Ovary (tissue), 9 donors: ENCODE data around the gene SMPD1. TPM values are rescaled to one million over a fixed set of nuclear protein-coding genes. Genes with fewer than 3 reads are reported as not detected.

Experiments used
- DNase-seq, 5 donors: peaks; one replicate each; pipeline ENCODE4 v3.0.0-alpha.2; 2019 to 2020
- H3K27ac ChIP-seq, 2 donors: fragments of 200-600 bp; one replicate each; pipeline versions ENCODE4 v1.5.1 to v1.8.0; 2019 to 2022
- H3K27me3 ChIP-seq: fragments of 200-600 bp; one replicate; pipeline ENCODE4 v1.8.0; 2022
- H3K36me3 ChIP-seq: fragments of 200-600 bp; sonication (generic); one replicate; pipeline ENCODE4 v1.5.1; 2019
- H3K4me1 ChIP-seq: one replicate; pipeline ENCODE4 v1.8.1; 2013; ENCODE audit warnings: mild to moderate bottlenecking, moderate library complexity; ENCODE audit not compliant: insufficient read depth
- H3K4me3 ChIP-seq: fragments of 200-600 bp; sonication (generic); one replicate; pipeline ENCODE4 v1.5.1; 2017
- H3K9me3 ChIP-seq, 2 donors: fragments of 200-600 bp in 1 of 2; sonication (generic) in 1 of 2; one replicate each; pipeline versions ENCODE4 v1.5.1 to v1.8.1; 2013 to 2019; ENCODE audit warnings: mild to moderate bottlenecking in 1 of 2, moderate library complexity in 1 of 2
- EP300 ChIP-seq: sonication (generic); formaldehyde crosslinking; IDR thresholded peaks from one replicate; pipeline ENCODE4 v1.6.1; 2017; ENCODE audit warnings: antibody characterized with exemption
- POLR2A ChIP-seq: fragments of 450-650 bp; IDR thresholded peaks from one replicate; pipeline ENCODE4 v1.6.1; 2017; ENCODE audit warnings: antibody characterized with exemption, mild to moderate bottlenecking, moderate library complexity
- WGBS, 3 donors: extraction: QIAGEN DNeasy Blood & Tissue Kit in 1 of 3; methylation state at CpG; one replicate each; pipeline versions ENCODE4 v1.1.5 to v1.1.7; 2013 to 2017; 5-methylcytosine and 5-hydroxymethylcytosine counted together
- intact Hi-C, 4 donors: fragments of 100-400 bp; cut with DNase I; formaldehyde crosslinking; loops; one replicate each; pipeline versions ENCODE4 v1.11.0 to v1.15.1; 2022 to 2023
- polyA plus RNA-seq, 2 donors: library from polyadenylated mRNA; stranded (reverse); fragments of 200-250 nt in 1 of 2; fragments of 350-450 nt in 1 of 2; fragmentation: Illumina TruSeq in 1 of 2; extraction: RNeasy Lipid Tissue Mini Kit (QIAGEN cat#74804) in 1 of 2; gene quantifications; one replicate each; pipeline ENCODE4 v1.2.3, GENCODE V29; 2013 to 2014
- total RNA-seq, 7 donors: library from RNA; depleted of rRNA in 2 of 7; stranded (reverse); fragments of >200 nt in 2 of 7; fragmentation: NEBNext Ultra II Directional in 3 of 7; extraction: Animal tissue kit (Norgen Biotek cat#: 25700) in 3 of 7; gene quantifications; one replicate each; pipeline versions ENCODE4 v1.1.0 to v1.2.4, GENCODE V29; 2016 to 2023
- TF ChIP-seq, protein P1 (sequence below), 3 donors: fragments of 450-650 bp in 2 of 3; fragments of 200-600 bp in 1 of 3; IDR thresholded peaks; one replicate each; pipeline versions ENCODE4 v1.5.1 to v1.8.0; 2016 to 2022; ENCODE audit warnings: antibody characterized with exemption in 3 of 3, mild to moderate bottlenecking in 1 of 3
- donor health status: DM: no; HTN: no; CAD: no; lungs with moderate emphysema.
- donor health status: DM: no; HTN: no; CAD: no.
- donor health status: Bipolar disorder and iron deficiency.
- donor health status: DM: yes; HTN: yes; CAD: no.
- donor health status: DM: no; HTN: no; CAD: no.
- donor health status: DM: yes; HTN: yes; CAD: no.

The SMPD1 gene
- total and polyA plus RNA-seq, 9 donors: 12.9 to 50.5 (median 30.7) TPM

DNA sequence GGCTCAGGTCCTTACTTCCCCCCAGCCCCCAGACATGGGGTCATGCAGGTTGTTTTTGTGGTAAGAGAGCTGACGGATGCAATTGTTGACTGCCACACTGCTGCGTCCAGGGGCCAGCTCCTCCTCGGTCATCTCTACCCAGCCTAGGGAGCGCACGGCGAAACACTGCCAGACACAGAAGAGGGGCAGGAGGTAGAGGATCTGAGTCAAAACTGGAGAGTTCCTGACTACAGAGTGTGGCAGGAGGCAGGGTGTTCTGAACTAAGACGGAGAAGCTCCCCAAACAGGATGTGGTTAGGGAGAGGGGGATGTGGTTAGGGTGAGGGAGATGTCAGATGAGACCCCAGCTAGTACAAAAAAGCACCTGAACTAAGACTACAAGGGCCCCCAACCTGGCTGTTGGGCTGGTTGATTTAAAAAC, 12.3 kb downstream of the SMPD1 start:
- no peaks in the 10 kb centered on the region for H3K27me3 ChIP-seq
- H3K36me3 ChIP-seq: no peaks in the 10 kb centered on the region
- peaks cover 6% of the 10 kb centered on the region for H3K4me1 ChIP-seq
- no peaks in the 10 kb centered on the region for H3K9me3 ChIP-seq
- H3K4me3 ChIP-seq: no peak overlapping the region
- H3K27ac ChIP-seq: no peak overlapping the region
- intact Hi-C loops: no loop called here
- no peak for DNase-seq
- WGBS, 3 donors: 77 to 91% (median 89%) methylated on average over 7 of the region's 7 CpGs
- TF ChIP-seq POLR2A (no peak), EP300 (no peak)
- TF ChIP-seq, protein P1, sequence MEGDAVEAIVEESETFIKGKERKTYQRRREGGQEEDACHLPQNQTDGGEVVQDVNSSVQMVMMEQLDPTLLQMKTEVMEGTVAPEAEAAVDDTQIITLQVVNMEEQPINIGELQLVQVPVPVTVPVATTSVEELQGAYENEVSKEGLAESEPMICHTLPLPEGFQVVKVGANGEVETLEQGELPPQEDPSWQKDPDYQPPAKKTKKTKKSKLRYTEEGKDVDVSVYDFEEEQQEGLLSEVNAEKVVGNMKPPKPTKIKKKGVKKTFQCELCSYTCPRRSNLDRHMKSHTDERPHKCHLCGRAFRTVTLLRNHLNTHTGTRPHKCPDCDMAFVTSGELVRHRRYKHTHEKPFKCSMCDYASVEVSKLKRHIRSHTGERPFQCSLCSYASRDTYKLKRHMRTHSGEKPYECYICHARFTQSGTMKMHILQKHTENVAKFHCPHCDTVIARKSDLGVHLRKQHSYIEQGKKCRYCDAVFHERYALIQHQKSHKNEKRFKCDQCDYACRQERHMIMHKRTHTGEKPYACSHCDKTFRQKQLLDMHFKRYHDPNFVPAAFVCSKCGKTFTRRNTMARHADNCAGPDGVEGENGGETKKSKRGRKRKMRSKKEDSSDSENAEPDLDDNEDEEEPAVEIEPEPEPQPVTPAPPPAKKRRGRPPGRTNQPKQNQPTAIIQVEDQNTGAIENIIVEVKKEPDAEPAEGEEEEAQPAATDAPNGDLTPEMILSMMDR (IDR thresholded peaks at IDR 0.05): no peak

DNA sequence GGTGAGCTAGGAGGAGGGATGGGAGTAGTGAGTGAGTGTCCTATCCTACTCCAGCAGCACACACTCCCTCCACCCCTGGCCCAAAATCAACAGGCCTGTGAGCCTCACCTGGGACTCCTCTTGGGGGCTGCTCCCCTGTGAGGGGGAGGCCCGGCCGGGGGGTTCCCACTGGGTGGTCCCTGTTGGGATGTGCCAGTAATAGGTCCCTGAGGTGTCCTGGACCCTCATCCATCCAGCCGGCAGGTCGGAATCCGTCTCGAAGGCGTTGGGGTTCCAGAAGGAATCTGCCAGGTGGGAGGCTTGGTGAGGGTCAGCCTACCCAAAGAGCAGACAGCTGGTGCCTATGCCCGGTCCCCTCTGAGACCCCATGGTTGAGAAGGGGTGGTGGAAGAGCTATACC, 13.3 kb downstream of the SMPD1 start:
- Histone ChIP-seq H3K36me3 (no peaks in the 10 kb centered on the region), H3K27me3 (no peaks in the 10 kb centered on the region), H3K4me3 (no peak overlapping the region), H3K4me1 (peaks cover 5% of the 10 kb centered on the region), H3K27ac (no peak overlapping the region), H3K9me3 (no peaks in the 10 kb centered on the region)
- 84 to 90% (median 86%) methylated on average over 8 of the region's 8 CpGs for WGBS, 3 donors
- intact Hi-C loops: no loop called here
- DNase-seq: no peak
- TF ChIP-seq EP300: no peak
- TF ChIP-seq, protein P1 (IDR thresholded peaks at IDR 0.05): no peak

DNA sequence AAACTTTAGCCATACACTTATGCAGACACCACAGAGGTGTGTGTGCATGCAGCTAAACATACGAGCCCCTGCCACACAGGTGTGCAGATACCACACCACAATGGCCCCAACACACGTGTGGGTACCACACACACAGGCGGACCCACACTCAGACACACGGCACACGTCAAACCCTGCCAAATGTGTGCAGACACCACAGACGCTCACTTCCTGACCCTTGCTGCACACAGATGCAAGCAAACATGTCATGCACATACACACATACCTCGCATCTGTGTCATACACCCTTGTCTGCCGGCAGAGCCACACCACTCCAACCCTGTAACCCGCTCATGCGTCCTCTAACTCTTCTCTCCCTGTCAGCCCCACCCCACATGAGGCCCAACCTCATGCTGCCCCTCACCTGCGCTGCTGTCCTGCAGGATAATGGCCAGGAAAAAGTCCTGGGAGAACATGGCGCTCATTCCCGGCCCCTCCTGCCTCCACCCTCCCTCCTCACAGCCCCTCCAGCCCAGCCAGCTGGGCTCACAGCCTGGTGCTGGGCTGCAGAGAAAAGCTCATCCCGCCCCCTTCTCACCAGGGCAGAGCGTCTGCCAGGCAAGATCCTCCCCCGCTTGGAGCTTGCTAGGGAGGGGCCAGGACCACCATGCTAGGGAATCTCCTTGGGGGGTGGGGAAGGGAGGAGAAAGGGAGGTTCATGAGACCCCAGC, 14.2 kb downstream of the SMPD1 start:
- H3K4me1 ChIP-seq: peaks cover 5% of the 10 kb centered on the region
- no peak for DNase-seq
- intact Hi-C loops: no loop called here
- no peak overlapping the region for H3K4me3 ChIP-seq
- 49 to 60% (median 52%) methylated on average over 16 of the region's 16 CpGs for WGBS, 3 donors
- H3K27me3 ChIP-seq: no peaks in the 10 kb centered on the region
- no peaks in the 10 kb centered on the region for H3K36me3 ChIP-seq
- H3K9me3 ChIP-seq: no peaks in the 10 kb centered on the region
- no peak overlapping the region for H3K27ac ChIP-seq
- TF ChIP-seq POLR2A (no peak), EP300 (no peak)
- TF ChIP-seq, protein P1 (IDR thresholded peaks at IDR 0.05): no peak

DNA sequence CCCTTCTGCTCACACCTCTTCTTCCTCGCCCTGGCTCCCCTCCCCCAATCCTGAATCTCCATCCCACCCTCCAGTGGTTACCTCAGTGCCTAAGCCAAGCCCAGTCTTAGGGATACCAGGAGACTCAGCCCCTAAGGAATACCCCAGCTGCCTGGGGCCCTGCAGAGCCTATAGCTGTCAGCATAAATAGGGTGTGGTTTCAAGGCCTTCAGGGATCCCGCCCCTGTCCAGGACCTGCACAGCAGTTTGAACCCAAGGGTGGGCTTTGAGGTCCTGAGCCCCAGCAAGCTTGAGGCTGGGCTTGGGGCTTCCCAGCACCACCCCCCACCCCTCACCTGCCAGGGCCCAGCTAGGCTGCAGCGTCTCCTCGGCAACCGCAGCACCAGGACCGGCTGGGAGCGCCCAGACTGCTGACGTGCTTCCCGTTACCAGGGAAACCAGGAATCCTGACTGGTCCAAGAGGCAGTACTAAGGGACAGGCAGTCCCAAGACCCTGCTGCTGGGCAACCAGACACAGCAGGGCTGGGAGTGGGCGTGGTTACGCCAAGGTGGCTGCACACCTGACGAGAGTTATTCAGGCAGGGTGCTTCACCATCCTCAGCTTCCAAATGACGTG, 14.9 kb downstream of the SMPD1 start:
- Histone ChIP-seq H3K27ac (no peak overlapping the region), H3K36me3 (no peaks in the 10 kb centered on the region), H3K4me3 (no peak overlapping the region), H3K9me3 (no peaks in the 10 kb centered on the region), H3K27me3 (no peaks in the 10 kb centered on the region), H3K4me1 (peaks cover 5% of the 10 kb centered on the region)
- peak in 2 of 5 donors; percentile 52 to 56 for DNase-seq
- intact Hi-C loops: no loop called here
- TF ChIP-seq POLR2A: no peak
- no peak for TF ChIP-seq EP300
- TF ChIP-seq, protein P1 (IDR thresholded peaks at IDR 0.05): no peak
- WGBS, 3 donors: 63 to 65% (median 64%) methylated on average over 13 of the region's 13 CpGs
